ENCODE results near the gene SERPINB1. TPM values are rescaled to one million over a fixed set of nuclear protein-coding genes. Genes with fewer than 3 reads are reported as not detected.

SERPINB1 gene
- total and polyA plus RNA-seq, 10 of the 15 experiments (the other 5 are each of a cell fraction or from before 2014, with no cell fraction given) = 0.45 to 2.4 (median 0.83) TPM

GRCh38 chr6:2865270-2865669, 23.6 kb upstream of the SERPINB1 start (continued):
- TF ChIP-seq E2F8 (IDR thresholded peaks at IDR 0.05; ENCODE audit: low read depth, partially characterized antibody) = no peak

- in situ Hi-C loops (cut with MboI) (no loop called here), intact Hi-C loops (cut with micrococcal nuclease; ENCODE audit: unreplicated experiment) (loop anchor here (2.0 to 10.0 kb wide), 2 partner anchors 17 to 341 kb away; no protein-coding TSS in a partner anchor)
- Histone ChIP-seq H3K9ac (ENCODE audit: control insufficient read depth, insufficient read depth, low read length) (no peak overlapping the region), H3K9me3 (replicated peaks; ENCODE audit: control insufficient read depth, insufficient read depth, low read length) (no peaks in the 10 kb centered on the region; the same call in 2 of the 3 replicates), H3K4me1 (ENCODE audit: control insufficient read depth, insufficient read depth, low read length) (peaks cover 63% of the 10 kb centered on the region), H3K27me3 (replicated peaks in 1 of 2; ENCODE audit: control insufficient read depth in 2 of 2, insufficient read depth in 2 of 2, low read length in 1 of 2) (no peaks in the 10 kb centered on the region), H4K20me1 (ENCODE audit: control insufficient read depth, insufficient read depth) (no peaks in the 10 kb centered on the region), H2AFZ (ENCODE audit: control insufficient read depth, low read depth, low read length) (no peak overlapping the region), H3K4me2 (ENCODE audit: control insufficient read depth, insufficient read depth) (no peak overlapping the region), H3K79me2 (ENCODE audit: control insufficient read depth, insufficient read depth, low read length) (no peaks in the 10 kb centered on the region), H3K36me3 (ENCODE audit: control insufficient read depth in 2 of 2, insufficient read depth in 2 of 2, low read length in 1 of 2) (no peaks in the 10 kb centered on the region), H3K27ac (ENCODE audit: control insufficient read depth, insufficient read depth) (peak overlapping the region; percentile 86), H3K4me3 (no peak overlapping the region)
- RAD21 ChIA-PET (ENCODE audit: unreplicated experiment) = interaction anchor here (2.2 to 4.6 kb wide), 3 partner anchors 10 to 35 kb away, joined by 7 to 34 read pairs (median 14); no protein-coding TSS in a partner anchor
- FAIRE-seq (no peak), DNase-seq (ENCODE audit: low read depth, low spot score) (no peak), ATAC-seq (no peak)
- no TSS peak for BruUV-seq (replicated peaks)
- POLR2A ChIA-PET = interaction anchor here (2.0 to 9.9 kb wide), 3 partner anchors 17 to 35 kb away, joined by 10 to 126 read pairs (median 15); no protein-coding TSS in a partner anchor
- CTCF ChIA-PET = interaction anchor here (1.0 to 3.8 kb wide), 3 partner anchors 10 to 35 kb away, joined by 3 to 20 read pairs (median 18); no protein-coding TSS in a partner anchor
- SMC1A ChIA-PET (ENCODE audit: uncharacterized antibody, unreplicated experiment) = interaction anchor here (0.9 to 10.2 kb wide), 7 partner anchors 9 to 73 kb away, joined by 3 to 136 read pairs (median 22); no protein-coding TSS in a partner anchor
- 73% methylated on average over 2 of the region's 2 CpGs for WGBS (ENCODE audit: insufficient coverage, insufficient replicate concordance, low lambda C conversion rate, missing lambda C conversion rate)
- no peak for TF ChIP-seq EED (IDR thresholded peaks at IDR 0.05; ENCODE audit: low read depth)
Observed at GRCh38 chr6:2863901-2864300, 22.2 kb upstream of the SERPINB1 start.
